Endothelial cell of umbilical vein (primary cell): ENCODE data around the gene GSTM4. TPM values are rescaled to one million over a fixed set of nuclear protein-coding genes. Genes with fewer than 3 reads are reported as not detected.

Experiments used
- BruUV-seq: library from RNA; stranded (reverse); fragments of 400-500 nt; replicated peaks from 2 replicates; lab custom pipeline; 2021; lab: Mats Ljungman, UMichigan
- CTCF ChIA-PET: fragments of 300-600, 350-600 bp; sonication (Branson Sonifier 250); formaldehyde crosslinking; loops from one replicate; lab custom pipeline; 2021; ENCODE audit warnings: antibody characterized with exemption, inconsistent platforms; lab: Charles Lee
- POLR2A ChIA-PET: fragments of 300-600, 350-600 bp; sonication (Branson Sonifier 250); formaldehyde crosslinking; loops from one replicate; lab custom pipeline; 2021; ENCODE audit warnings: antibody characterized with exemption, inconsistent platforms; lab: Charles Lee
- DNase-seq: peaks from one replicate; pipeline ENCODE4 v3.0.0-alpha.2; 2011; ENCODE audit warnings: low read depth, low spot score
- FAIRE-seq: peaks from 2 replicates; lab custom pipeline; 2011; peaks lifted over from hg19 to GRCh38; lab: Jason Lieb, UNC
- H2AFZ ChIP-seq: 2 replicates; pipeline ENCODE4 v1.6.0; 2012; ENCODE audit warnings: low read depth, low read length, control low read depth, inconsistent platforms
- H3K27ac ChIP-seq: 2 replicates; pipeline ENCODE4 v1.5.1; 2011; ENCODE audit warnings: low read depth, mild to moderate bottlenecking, control low read depth, low read length, moderate library complexity; ENCODE audit not compliant: insufficient read depth
- H3K27me3 ChIP-seq, 2 experiments: 2 replicates each; pipeline versions ENCODE4 v1.6.0 to v1.6.1; 2011; ENCODE audit warnings: low read length in 2 of 2, mixed read lengths in 1 of 2; ENCODE audit not compliant: control insufficient read depth in 2 of 2, insufficient read depth in 2 of 2
- H3K36me3 ChIP-seq, 2 experiments: 2 replicates in 1 of 2; 3 replicates in 1 of 2; pipeline ENCODE4 v1.5.1; 2011; ENCODE audit warnings: low read length in 2 of 2, mild to moderate bottlenecking in 1 of 2, moderate library complexity in 1 of 2; ENCODE audit not compliant: control insufficient read depth in 2 of 2, insufficient read depth in 2 of 2; ENCODE audit errors: extremely low read depth in 1 of 2
- H3K4me1 ChIP-seq: 3 replicates; pipeline ENCODE4 v1.5.1; 2011; ENCODE audit warnings: mild to moderate bottlenecking, low read length; ENCODE audit not compliant: control insufficient read depth, insufficient read depth; ENCODE audit errors: extremely low read depth
- H3K4me2 ChIP-seq: 2 replicates; pipeline ENCODE4 v1.6.1; 2011; ENCODE audit warnings: low read length, control low read depth, mixed read lengths; ENCODE audit not compliant: insufficient read depth
- H3K4me3 ChIP-seq, 3 experiments: fragments of 200-600 bp in 1 of 3; sonication (generic), shearing (Covaris generic) in 1 of 3; replicated peaks in 1 of 3; 2 replicates each; pipeline ENCODE4 v1.5.1; 2011 to 2016; ENCODE audit warnings: control low read depth in 3 of 3, low read length in 3 of 3, mild to moderate bottlenecking in 2 of 3, inconsistent platforms in 1 of 3, low read depth in 1 of 3, moderate library complexity in 1 of 3; ENCODE audit not compliant: insufficient read depth in 1 of 3
- H3K79me2 ChIP-seq: 2 replicates; pipeline ENCODE4 v1.6.0; 2012; ENCODE audit warnings: low read length, inconsistent platforms; ENCODE audit not compliant: control insufficient read depth, insufficient read depth
- H3K9ac ChIP-seq: replicated peaks from 2 replicates; pipeline ENCODE3; 2011; ENCODE audit warnings: low read length, control low read depth; ENCODE audit not compliant: insufficient read depth; ENCODE audit errors: extremely low read depth
- H3K9me1 ChIP-seq: replicated peaks from 3 replicates; pipeline ENCODE4 v1.6.0; 2011; ENCODE audit warnings: mild to moderate bottlenecking, low read length; ENCODE audit not compliant: control insufficient read depth, insufficient read depth; ENCODE audit errors: extremely low read depth
- H3K9me3 ChIP-seq: replicated peaks from 2 replicates; pipeline ENCODE4 v1.5.1; 2012; ENCODE audit warnings: low read length, inconsistent platforms; ENCODE audit not compliant: control insufficient read depth, insufficient read depth
- H4K20me1 ChIP-seq: replicated peaks from 2 replicates; pipeline ENCODE3; 2011; ENCODE audit warnings: mild to moderate bottlenecking, low read length; ENCODE audit not compliant: control insufficient read depth, insufficient read depth; ENCODE audit errors: extremely low read depth
- CTCF ChIP-seq, 2 donors: IDR thresholded peaks; 1 replicate in 1 of 2; 2 replicates in 1 of 2; pipeline ENCODE4 v1.5.1; 2011; ENCODE audit warnings: low read length in 2 of 2, mild to moderate bottlenecking in 2 of 2, moderate library complexity in 2 of 2, control low read depth in 1 of 2, inconsistent platforms in 1 of 2, low read depth in 1 of 2; ENCODE audit not compliant: insufficient read depth in 1 of 2; ENCODE audit errors: extremely low read depth in 1 of 2
- FOS ChIP-seq: IDR thresholded peaks from 2 replicates; pipeline ENCODE4 v1.6.1; 2011; ENCODE audit warnings: mild to moderate bottlenecking, low read length, moderate library complexity, borderline replicate concordance; ENCODE audit not compliant: insufficient read depth
- JUN ChIP-seq: IDR thresholded peaks from 2 replicates; pipeline ENCODE4 v1.6.1; 2011; ENCODE audit warnings: borderline replicate concordance, low read depth; ENCODE audit not compliant: insufficient read length, insufficient read depth
- MAX ChIP-seq: IDR thresholded peaks from 2 replicates; pipeline ENCODE4 v1.6.1; 2011; ENCODE audit not compliant: insufficient read depth, insufficient read length
- POLR2A ChIP-seq: IDR thresholded peaks from 2 replicates; pipeline ENCODE4 v1.6.1; 2012; ENCODE audit warnings: low read depth, mild to moderate bottlenecking, control low read depth, low read length
- dilution Hi-C: fragments of 300-500 bp; cut with MboI; formaldehyde crosslinking; loops from one replicate; pipeline ENCODE4 v1.15.0; 2019; ENCODE audit warnings: low sequenced_read_pairs; ENCODE audit not compliant: extremely low pct_ligation_motif_present
- intact Hi-C: fragments of 100-400 bp; cut with micrococcal nuclease; formaldehyde crosslinking; loops from one replicate; pipeline ENCODE4 v1.10.0; 2022
- polyA plus RNA-seq, 4 experiments: library from polyadenylated mRNA; depleted of rRNA in 3 of 4; stranded (reverse) in 3 of 4; unstranded in 1 of 4; fragments of >200 nt; gene quantifications; 2 replicates each; pipeline versions ENCODE4 v1.2.1 to v1.2.3, GENCODE V29; 2011 to 2012; ENCODE audit warnings: missing spikeins in 1 of 4
- total RNA-seq: library from RNA; stranded (reverse); gene quantifications from 2 replicates; pipeline ENCODE4 v1.2.3, GENCODE V29; 2021

GSTM4 gene
- total and polyA plus RNA-seq, 2 donors (not counting 3 experiments of a cell fraction or from before 2014, with no cell fraction given): 9.5 to 11.6 TPM

GRCh38 chr1:109689844-109690405 lies 34.0 kb downstream of the GSTM4 start:
- H4K20me1 ChIP-seq: no peaks in the 10 kb centered on the region
- H3K4me3 ChIP-seq: no peak overlapping the region
- no peaks in the 10 kb centered on the region for H3K9me3 ChIP-seq
- no TSS peak for BruUV-seq
- FAIRE-seq (no peak), DNase-seq (no peak)
- CTCF ChIA-PET: interaction anchor here (1.0 to 3.2 kb wide), 3 partner anchors 50 to 199 kb away, joined by 3 to 45 read pairs (median 9); no protein-coding TSS in a partner anchor
- no peaks in the 10 kb centered on the region for H3K36me3 ChIP-seq
- H2AFZ ChIP-seq: no peak overlapping the region
- H3K9me1 ChIP-seq: no peaks in the 10 kb centered on the region
- intact Hi-C loops: no loop called here
- H3K27ac ChIP-seq: no peak overlapping the region
- no peaks in the 10 kb centered on the region for H3K4me1 ChIP-seq
- no peak overlapping the region for H3K9ac ChIP-seq
- TF ChIP-seq CTCF (IDR thresholded peaks at IDR 0.05; ENCODE audit: extremely low read depth in 1 of 2, insufficient read depth in 1 of 2, low read depth in 1 of 2, low read length in 2 of 2) (no peak), FOS (no peak)
- no peak overlapping the region for H3K4me2 ChIP-seq
- POLR2A ChIA-PET: no interaction called here
- H3K79me2 ChIP-seq: no peaks in the 10 kb centered on the region
- dilution Hi-C loops: no loop called here
- no peaks in the 10 kb centered on the region for H3K27me3 ChIP-seq

DNA sequence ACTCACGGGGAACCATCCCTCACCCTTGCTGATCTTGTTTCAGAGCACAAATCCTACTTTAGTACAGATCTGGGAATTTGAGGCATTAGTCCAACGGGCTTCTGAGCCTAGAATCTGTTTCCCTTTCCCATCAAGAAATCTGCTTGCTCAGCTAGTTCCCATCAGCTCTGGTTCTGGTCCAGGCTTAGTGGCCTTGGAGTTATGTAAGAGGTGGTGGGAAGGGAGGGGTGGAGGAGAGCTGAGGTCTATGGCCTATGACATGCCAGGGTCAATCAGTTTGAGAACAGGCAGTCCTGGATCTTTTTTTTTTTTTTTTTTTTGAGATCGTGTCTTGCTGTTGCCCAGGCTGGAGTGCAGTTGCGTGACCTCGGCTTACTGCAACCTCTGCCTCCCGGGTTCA lies 35.9 kb downstream of the GSTM4 start:
- no peak for FAIRE-seq
- BruUV-seq: no TSS peak

More for the DNA sequence above, 35.9 kb downstream of the GSTM4 start:
- H3K27ac ChIP-seq: no peak overlapping the region
- no peak for DNase-seq
- dilution Hi-C loops (no loop called here), intact Hi-C loops (no loop called here)
- ChIA-PET CTCF (no interaction called here), POLR2A (no interaction called here)
- H3K79me2 ChIP-seq: no peaks in the 10 kb centered on the region
- H3K36me3 ChIP-seq: no peaks in the 10 kb centered on the region
- no peaks in the 10 kb centered on the region for H3K27me3 ChIP-seq
- no peak overlapping the region for H3K9ac ChIP-seq
- H4K20me1 ChIP-seq: no peaks in the 10 kb centered on the region
- no peaks in the 10 kb centered on the region for H3K9me3 ChIP-seq
- H2AFZ ChIP-seq: no peak overlapping the region
- H3K4me1 ChIP-seq: no peaks in the 10 kb centered on the region
- H3K4me2 ChIP-seq: no peak overlapping the region
- TF ChIP-seq JUN (no peak), CTCF (IDR thresholded peaks at IDR 0.05; ENCODE audit: extremely low read depth in 1 of 2, insufficient read depth in 1 of 2, low read depth in 1 of 2, low read length in 2 of 2) (no peak), MAX (no peak), POLR2A (no peak)
- H3K4me3 ChIP-seq: no peak overlapping the region
- H3K9me1 ChIP-seq: no peaks in the 10 kb centered on the region
